Smooth muscle cell (in vitro differentiated cells): ENCODE measurements around the gene CDC73. TPM values are rescaled to one million over a fixed set of nuclear protein-coding genes. Genes with fewer than 3 reads are reported as not detected.

ENCODE experiments used
- DNase-seq: peaks from one replicate; lab custom pipeline; 2025; ENCODE audit not compliant: unreplicated experiment; lab: John Stamatoyannopoulos, UW
- H2AFZ ChIP-seq: fragments of 200-600 bp; sonication (generic); 2 replicates; pipeline ENCODE4 v1.6.0; 2016; ENCODE audit warnings: antibody characterized with exemption, low read depth, mild to moderate bottlenecking
- H3F3A ChIP-seq: fragments of 200-600 bp; sonication (generic); 2 replicates; pipeline ENCODE4 v1.6.0; 2017; ENCODE audit warnings: antibody characterized with exemption, low read depth
- H3K27ac ChIP-seq: fragments of 200-600 bp; sonication (generic); 2 replicates; pipeline ENCODE4 v1.5.1; 2016; ENCODE audit warnings: low read depth, mild to moderate bottlenecking
- H3K27me3 ChIP-seq: fragments of 200-600 bp; sonication (generic); 2 replicates; pipeline ENCODE4 v1.6.1; 2016; ENCODE audit warnings: low read depth, mild to moderate bottlenecking
- H3K36me3 ChIP-seq: fragments of 200-600 bp; sonication (generic); 2 replicates; pipeline ENCODE4 v1.5.1; 2016; ENCODE audit warnings: low read depth
- H3K4me1 ChIP-seq: fragments of 200-600 bp; sonication (generic); 2 replicates; pipeline ENCODE4 v1.5.1; 2016; ENCODE audit warnings: low read depth
- H3K4me2 ChIP-seq: fragments of 200-600 bp; sonication (generic); 2 replicates; pipeline ENCODE4 v1.6.0; 2016; ENCODE audit warnings: mild to moderate bottlenecking
- H3K4me3 ChIP-seq: fragments of 200-600 bp; sonication (generic); 2 replicates; pipeline ENCODE4 v1.5.1; 2016; ENCODE audit warnings: mild to moderate bottlenecking
- H3K79me2 ChIP-seq: fragments of 200-600 bp; sonication (generic); 2 replicates; pipeline ENCODE4 v1.6.0; 2016; ENCODE audit warnings: low read depth, mild to moderate bottlenecking
- H3K9ac ChIP-seq: fragments of 200-600 bp; sonication (generic); 2 replicates; pipeline ENCODE4 v1.6.0; 2016; ENCODE audit warnings: low read depth
- H3K9me3 ChIP-seq: fragments of 200-600 bp; sonication (generic); replicated peaks from 2 replicates; pipeline ENCODE4 v1.5.1; 2016; ENCODE audit warnings: low read depth
- H4K20me1 ChIP-seq: fragments of 200-600 bp; sonication (generic); 2 replicates; pipeline ENCODE4 v1.6.0; 2016; ENCODE audit warnings: low read depth
- WGBS: methylation state at CpG from one replicate; pipeline ENCODE4 v1.1.7; 2016; ENCODE audit warnings: low lambda C conversion rate; 5-methylcytosine and 5-hydroxymethylcytosine counted together
- polyA plus RNA-seq: library from polyadenylated mRNA; unstranded; fragments of >200 nt; fragmentation: Nextera tagmentation; extraction: Ambion mirVana; gene quantifications from 2 replicates; pipeline ENCODE4 v1.2.1, GENCODE V29; 2016
- total RNA-seq: library from RNA; depleted of rRNA; stranded (reverse); fragments of >200 nt; gene quantifications from 2 replicates; pipeline ENCODE4 v1.2.3, GENCODE V29; 2014
- TF ChIP-seq, protein P1 (sequence below): fragments of 200-600 bp; sonication (generic); IDR thresholded peaks from 2 replicates; pipeline ENCODE4 v1.5.1; 2017; ENCODE audit warnings: borderline replicate concordance, mild to moderate bottlenecking, antibody characterized with exemption; ENCODE audit not compliant: insufficient read depth, poor library complexity, severe bottlenecking

CDC73 gene
- total and polyA plus RNA-seq, 2 experiments from 2014 or later: 28.5 to 32.0 TPM

DNA sequence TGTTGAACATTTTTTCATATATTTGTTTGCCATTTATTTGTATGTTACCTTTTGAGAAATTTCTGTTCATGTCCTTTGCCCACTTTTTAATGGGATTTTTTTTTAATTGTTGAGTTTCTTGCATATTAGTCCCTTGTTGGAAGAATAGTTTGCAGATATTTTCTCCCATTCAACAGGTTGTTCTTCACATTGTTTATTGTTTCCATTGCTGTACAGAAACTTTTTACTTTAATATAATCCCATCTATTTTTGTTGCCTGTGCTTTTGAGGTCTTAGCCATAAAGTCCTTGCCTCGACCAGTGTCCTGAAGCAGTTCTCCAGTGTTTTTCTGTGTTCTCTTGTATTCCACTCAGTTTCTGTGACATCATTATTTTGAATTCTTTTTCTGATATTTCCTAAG, 118.8 kb downstream of the CDC73 start:
- peaks cover 12% of the 10 kb centered on the region for H3K36me3 ChIP-seq
- no peaks in the 10 kb centered on the region for H3K9me3 ChIP-seq
- H3K9ac ChIP-seq: no peak overlapping the region
- no peaks in the 10 kb centered on the region for H3K27me3 ChIP-seq
- H3K79me2 ChIP-seq: peaks cover 7% of the 10 kb centered on the region
- H3K4me2 ChIP-seq: no peak overlapping the region
- 97% methylated on average over 1 of the region's 1 CpG for WGBS
- no peaks in the 10 kb centered on the region for H3K4me1 ChIP-seq
- no peak overlapping the region for H3K27ac ChIP-seq
- DNase-seq: no peak
- TF ChIP-seq, protein P1, sequence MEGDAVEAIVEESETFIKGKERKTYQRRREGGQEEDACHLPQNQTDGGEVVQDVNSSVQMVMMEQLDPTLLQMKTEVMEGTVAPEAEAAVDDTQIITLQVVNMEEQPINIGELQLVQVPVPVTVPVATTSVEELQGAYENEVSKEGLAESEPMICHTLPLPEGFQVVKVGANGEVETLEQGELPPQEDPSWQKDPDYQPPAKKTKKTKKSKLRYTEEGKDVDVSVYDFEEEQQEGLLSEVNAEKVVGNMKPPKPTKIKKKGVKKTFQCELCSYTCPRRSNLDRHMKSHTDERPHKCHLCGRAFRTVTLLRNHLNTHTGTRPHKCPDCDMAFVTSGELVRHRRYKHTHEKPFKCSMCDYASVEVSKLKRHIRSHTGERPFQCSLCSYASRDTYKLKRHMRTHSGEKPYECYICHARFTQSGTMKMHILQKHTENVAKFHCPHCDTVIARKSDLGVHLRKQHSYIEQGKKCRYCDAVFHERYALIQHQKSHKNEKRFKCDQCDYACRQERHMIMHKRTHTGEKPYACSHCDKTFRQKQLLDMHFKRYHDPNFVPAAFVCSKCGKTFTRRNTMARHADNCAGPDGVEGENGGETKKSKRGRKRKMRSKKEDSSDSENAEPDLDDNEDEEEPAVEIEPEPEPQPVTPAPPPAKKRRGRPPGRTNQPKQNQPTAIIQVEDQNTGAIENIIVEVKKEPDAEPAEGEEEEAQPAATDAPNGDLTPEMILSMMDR: no peak
- H3F3A ChIP-seq: no peaks in the 10 kb centered on the region
- no peak overlapping the region for H2AFZ ChIP-seq
- H4K20me1 ChIP-seq: peaks cover 8% of the 10 kb centered on the region
- no peak overlapping the region for H3K4me3 ChIP-seq

DNA sequence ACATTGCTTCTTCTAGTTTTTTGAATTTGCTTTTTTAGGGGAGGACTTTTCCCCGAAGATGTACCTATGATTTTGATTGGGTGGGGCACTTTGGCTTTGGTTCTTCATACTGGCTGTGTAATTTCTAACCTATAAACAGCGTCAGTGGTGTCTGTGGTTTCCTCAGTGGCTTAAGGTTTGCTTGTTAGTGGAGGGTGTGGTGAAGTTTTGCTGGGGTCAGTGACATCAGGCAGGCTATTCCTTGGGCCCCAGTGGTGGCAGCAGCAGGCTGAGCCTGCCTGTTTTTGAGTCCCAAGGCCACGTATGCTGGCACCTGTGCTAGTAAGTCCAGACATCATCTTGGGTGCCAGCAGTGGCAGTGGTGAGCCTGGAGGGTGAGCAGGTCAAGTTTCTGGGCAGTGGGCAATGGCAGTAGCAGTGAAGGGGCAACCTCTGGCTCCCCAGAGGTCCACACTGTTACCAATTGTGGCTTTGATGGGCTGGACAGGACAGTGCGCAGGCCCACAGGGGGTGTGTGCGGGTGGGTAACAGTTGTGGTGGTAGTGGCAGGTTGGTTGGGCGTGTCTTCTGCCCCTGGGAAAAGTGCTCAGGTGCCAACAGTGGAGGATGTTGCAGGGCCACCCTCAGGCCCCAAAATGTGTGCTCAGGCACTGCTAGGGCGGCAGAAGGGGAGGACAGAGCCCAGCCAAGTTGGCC, 119.4 kb downstream of the CDC73 start:
- DNase-seq: no peak
- no peak overlapping the region for H3K9ac ChIP-seq
- H3K36me3 ChIP-seq: peaks cover 18% of the 10 kb centered on the region
- no peaks in the 10 kb centered on the region for H3K9me3 ChIP-seq
- H3K4me1 ChIP-seq: no peaks in the 10 kb centered on the region
- peaks cover 8% of the 10 kb centered on the region for H4K20me1 ChIP-seq
- no peak overlapping the region for H3K27ac ChIP-seq
- TF ChIP-seq, protein P1: no peak
- no peaks in the 10 kb centered on the region for H3K27me3 ChIP-seq
- 98% methylated on average over 7 of the region's 7 CpGs for WGBS
- no peak overlapping the region for H3K4me2 ChIP-seq
- H3F3A ChIP-seq: no peaks in the 10 kb centered on the region
- H3K79me2 ChIP-seq: peaks cover 7% of the 10 kb centered on the region
- no peak overlapping the region for H2AFZ ChIP-seq
- H3K4me3 ChIP-seq: no peak overlapping the region

DNA sequence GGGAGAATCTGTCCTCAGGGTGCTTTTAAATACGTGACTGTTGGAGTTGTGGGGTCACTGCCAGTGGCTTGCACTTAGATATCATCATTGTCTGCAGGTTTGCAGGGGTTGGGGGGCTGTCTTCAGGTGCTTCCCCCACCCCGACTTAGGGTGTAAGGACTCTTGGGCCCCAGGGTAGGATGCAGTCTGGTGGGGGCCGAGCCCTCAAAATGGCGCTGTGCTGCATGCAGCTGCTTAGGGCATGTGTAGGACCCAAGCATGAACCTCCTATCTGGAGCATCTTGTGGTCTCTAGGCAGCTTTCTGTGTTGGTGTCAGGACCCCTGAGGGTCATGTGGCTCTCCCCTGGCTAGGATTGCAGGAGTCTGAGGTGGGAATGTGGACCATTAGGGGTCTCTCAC, 120.2 kb downstream of the CDC73 start:
- H3F3A ChIP-seq: no peaks in the 10 kb centered on the region
- no peak overlapping the region for H3K4me3 ChIP-seq
- no peaks in the 10 kb centered on the region for H3K27me3 ChIP-seq
- no peak overlapping the region for H2AFZ ChIP-seq
- H3K27ac ChIP-seq: no peak overlapping the region
- H4K20me1 ChIP-seq: peaks cover 8% of the 10 kb centered on the region
- peaks cover 25% of the 10 kb centered on the region for H3K36me3 ChIP-seq
- H3K9ac ChIP-seq: no peak overlapping the region
- TF ChIP-seq, protein P1: no peak
- no peaks in the 10 kb centered on the region for H3K4me1 ChIP-seq
- no peaks in the 10 kb centered on the region for H3K9me3 ChIP-seq
- WGBS: 98% methylated on average over 4 of the region's 4 CpGs
- H3K4me2 ChIP-seq: no peak overlapping the region
- peaks cover 7% of the 10 kb centered on the region for H3K79me2 ChIP-seq
- no peak for DNase-seq

DNA sequence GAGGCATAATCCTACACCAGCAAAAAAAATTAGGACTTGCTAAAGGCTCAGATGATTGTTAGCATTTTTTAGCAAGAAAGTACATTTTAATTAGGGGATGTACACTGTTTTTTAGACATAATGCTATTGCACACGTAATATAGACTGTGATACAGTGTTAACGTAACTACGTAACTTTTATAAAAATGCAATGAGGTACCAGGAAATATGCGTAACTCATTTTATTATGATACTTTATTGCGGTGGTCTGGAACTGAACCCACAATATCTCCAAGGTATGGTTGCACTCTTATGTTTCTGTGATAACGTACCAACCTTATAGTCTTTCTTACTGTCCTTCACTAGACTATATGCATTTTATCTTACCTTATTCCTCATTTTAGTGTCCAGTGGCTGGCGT, 127.4 kb downstream of the CDC73 start:
- H3K36me3 ChIP-seq: peaks cover 45% of the 10 kb centered on the region
- no peaks in the 10 kb centered on the region for H3K27me3 ChIP-seq
- H3K79me2 ChIP-seq: no peaks in the 10 kb centered on the region
- no peaks in the 10 kb centered on the region for H3K9me3 ChIP-seq
- H3K4me1 ChIP-seq: no peaks in the 10 kb centered on the region
- H3K4me2 ChIP-seq: no peak overlapping the region
- no peak overlapping the region for H3K9ac ChIP-seq
- H3F3A ChIP-seq: no peaks in the 10 kb centered on the region
- H3K27ac ChIP-seq: no peak overlapping the region
- no peak overlapping the region for H3K4me3 ChIP-seq
- H4K20me1 ChIP-seq: no peaks in the 10 kb centered on the region
- WGBS: 99% methylated on average over 7 of the region's 7 CpGs
- H2AFZ ChIP-seq: no peak overlapping the region
- no peak for DNase-seq
- TF ChIP-seq, protein P1: no peak
